A549 (cell line): ENCODE results near the gene SURF1. TPM values are rescaled to one million over a fixed set of nuclear protein-coding genes. Genes with fewer than 3 reads are reported as not detected.

Experiments used
- ATAC-seq, 2 experiments: fragments of 200-7000 bp in 1 of 2; fragments of >200 bp in 1 of 2; cut with Nextera tagmentation in 1 of 2; cut with Tn5 transposase in 1 of 2; 3 replicates each; pipeline versions ENCODE4 v1.8.0 to v1.9.1; 2018 to 2020; ENCODE audit warnings: mild to moderate bottlenecking in 1 of 2, moderate library complexity in 1 of 2
- CTCF ChIA-PET: fragments of 300-600 bp; sonication (Branson Sonifier 250); formaldehyde crosslinking; extraction: SDS; loops from one replicate; lab custom pipeline; 2021; ENCODE audit warnings: antibody characterized with exemption, inconsistent platforms; lab: Yijun Ruan, JAX
- POLR2A ChIA-PET: fragments of 350-600 bp; formaldehyde crosslinking; extraction: SDS; loops from one replicate; lab custom pipeline; 2021; ENCODE audit warnings: antibody characterized with exemption, inconsistent platforms; lab: Yijun Ruan, JAX
- DNase-seq, 2 experiments: peaks; one replicate each; pipeline versions ENCODE4 v3.0.0 to v3.0.0-alpha.2; 2011 to 2016; ENCODE audit warnings: low read depth in 1 of 2, low spot score in 1 of 2
- FAIRE-seq: peaks from 2 replicates; lab custom pipeline; 2011; peaks lifted over from hg19 to GRCh38; lab: Jason Lieb, UNC
- H3K27ac ChIP-seq, 2 experiments: fragments of >200 bp; sonication (Bioruptor Twin); formaldehyde crosslinking; 3 replicates each; pipeline ENCODE4 v1.5.1; 2016 to 2017
- H3K4me1 ChIP-seq: fragments of >200 bp; sonication (Bioruptor Twin); formaldehyde crosslinking; 3 replicates; pipeline ENCODE4 v1.6.1; 2016
- H3K4me2 ChIP-seq: fragments of >200 bp; sonication (Bioruptor Twin); formaldehyde crosslinking; 3 replicates; pipeline ENCODE4 v1.6.1; 2016
- H3K4me3 ChIP-seq: fragments of >200 bp; sonication (Bioruptor Twin); formaldehyde crosslinking; 3 replicates; pipeline ENCODE4 v1.5.1; 2016
- H3K9me3 ChIP-seq: fragments of >200 bp; sonication (Bioruptor Twin); formaldehyde crosslinking; 3 replicates; pipeline ENCODE4 v1.6.1; 2016
- ATOH8 ChIP-seq: fragments of 250-450 bp; sonication (Bioruptor Pico); IDR thresholded peaks from 2 replicates; pipeline ENCODE4 v1.5.0; 2020; ENCODE audit warnings: low read depth, mild to moderate bottlenecking, moderate library complexity
- BCL3 ChIP-seq: fragments of >200 bp; sonication (Bioruptor Twin); formaldehyde crosslinking; IDR thresholded peaks from 3 replicates; pipeline ENCODE4 v1.6.1; 2016
- CBX2 ChIP-seq: fragments of 200-600 bp; sonication (generic); IDR thresholded peaks from 2 replicates; pipeline ENCODE4 v1.6.1; 2016; ENCODE audit warnings: low read depth, mild to moderate bottlenecking, borderline replicate concordance
- CEBPB ChIP-seq, 2 experiments: fragments of >200 bp in 1 of 2; sonication (Bioruptor Twin) in 1 of 2; formaldehyde crosslinking in 1 of 2; IDR thresholded peaks; 2 replicates each; pipeline ENCODE4 v1.6.1; 2012 to 2016
- CHD4 ChIP-seq: fragments of 200-600 bp; sonication (generic); IDR thresholded peaks from 2 replicates; pipeline ENCODE4 v1.6.1; 2016; ENCODE audit warnings: antibody characterized with exemption, mild to moderate bottlenecking, borderline replicate concordance
- E2F6 ChIP-seq: IDR thresholded peaks from 2 replicates; pipeline ENCODE4 v1.6.1; 2012; ENCODE audit warnings: low read depth, borderline replicate concordance
- ELK1 ChIP-seq: fragments of 150-350 bp; IDR thresholded peaks from 2 replicates; pipeline ENCODE4 v1.6.1; 2014; ENCODE audit warnings: low read depth, mild to moderate bottlenecking, low read length
- FOXS1 ChIP-seq: fragments of 250-450 bp; sonication (Bioruptor Pico); IDR thresholded peaks from 2 replicates; pipeline ENCODE4 v1.5.0; 2020; ENCODE audit warnings: mild to moderate bottlenecking, moderate library complexity
- GATA3 ChIP-seq: IDR thresholded peaks from 2 replicates; pipeline ENCODE4 v1.6.1; 2012; ENCODE audit warnings: borderline replicate concordance
- HDAC2 ChIP-seq: fragments of 200-600 bp; sonication (generic); IDR thresholded peaks from 2 replicates; pipeline ENCODE4 v1.6.1; 2016
- HES2 ChIP-seq: fragments of >200 bp; sonication (Bioruptor Twin); formaldehyde crosslinking; IDR thresholded peaks from 2 replicates; pipeline ENCODE4 v1.6.1; 2016
- KDM5A ChIP-seq: fragments of 200-600 bp; sonication (generic); IDR thresholded peaks from 2 replicates; pipeline ENCODE4 v1.6.1; 2016; ENCODE audit warnings: antibody characterized with exemption, mild to moderate bottlenecking
- MAFK ChIP-seq: fragments of 450-650 bp; IDR thresholded peaks from 2 replicates; pipeline ENCODE4 v1.6.1; 2014; ENCODE audit not compliant: partially characterized antibody
- MYC ChIP-seq: IDR thresholded peaks from 2 replicates; pipeline ENCODE4 v1.6.1; 2012; ENCODE audit warnings: mild to moderate bottlenecking, inconsistent platforms, low read length, improper control_type of control experiment, borderline replicate concordance
- NR3C1 ChIP-seq: fragments of >200 bp; sonication (Bioruptor Twin); formaldehyde crosslinking; IDR thresholded peaks from 3 replicates; pipeline ENCODE4 v1.6.1; 2017
- PBX3 ChIP-seq: IDR thresholded peaks from 2 replicates; pipeline ENCODE4 v1.6.1; 2012
- RNF2 ChIP-seq: fragments of 200-600 bp; sonication (generic); IDR thresholded peaks from 2 replicates; pipeline ENCODE4 v1.6.1; 2016; ENCODE audit warnings: low read depth, mild to moderate bottlenecking, antibody characterized with exemption, moderate library complexity, borderline replicate concordance
- SMC3 ChIP-seq: fragments of >200 bp; sonication (Bioruptor Twin); formaldehyde crosslinking; IDR thresholded peaks from 3 replicates; pipeline ENCODE4 v1.6.1; 2018; ENCODE audit warnings: inconsistent platforms
- TP53 ChIP-seq: fragments of 250-450 bp; sonication (Bioruptor Pico); IDR thresholded peaks from 2 replicates; pipeline ENCODE4 v1.5.0; 2021; ENCODE audit warnings: mild to moderate bottlenecking, moderate library complexity
- USF2 ChIP-seq: fragments of 450-650 bp; IDR thresholded peaks from 2 replicates; pipeline ENCODE4 v1.6.1; 2014; ENCODE audit warnings: antibody characterized with exemption
- ZC3H11A ChIP-seq: fragments of 450-650 bp; IDR thresholded peaks from 2 replicates; pipeline ENCODE4 v1.6.1; 2014; ENCODE audit warnings: antibody characterized with exemption, mild to moderate bottlenecking
- WGBS: methylation state at CpG from one replicate; pipeline ENCODE4 v1.1.6; 2017; ENCODE audit errors: missing lambda C conversion rate; 5-methylcytosine and 5-hydroxymethylcytosine counted together
- polyA plus RNA-seq, 4 experiments: library from polyadenylated mRNA; depleted of rRNA in 3 of 4; stranded (reverse); fragments of >200 nt; fragmentation: RNase III in 1 of 4; extraction: RNeasy Plus Mini Kit Qiagen cat#74134 plus additional on column Dnase treatment in 1 of 4; gene quantifications; 2 replicates in 3 of 4; 3 replicates in 1 of 4; pipeline ENCODE4 v1.2.3, GENCODE V29; 2011 to 2017

The SURF1 gene
- polyA plus RNA-seq, 2 of the 4 experiments (the other 2 are of a cell fraction): 28.6 to 47.5 TPM

- POLR2A ChIA-PET: interaction anchor here (1.1 kb wide), 1 partner anchor 15 kb away, joined by 3 read pairs; no protein-coding TSS in a partner anchor
- H3K4me3 ChIP-seq: no peak overlapping the region
- WGBS: 96% methylated on average over 5 of the region's 11 CpGs
- ATAC-seq (no peak), DNase-seq (no peak), FAIRE-seq (no peak)
- H3K4me2 ChIP-seq: no peak overlapping the region
- CTCF ChIA-PET: interaction anchor here (0.6 to 3.2 kb wide), 7 partner anchors 8 to 234 kb away, joined by 3 to 16 read pairs (median 5); no protein-coding TSS in a partner anchor
- no peaks in the 10 kb centered on the region for H3K9me3 ChIP-seq
- H3K27ac ChIP-seq: no peak overlapping the region
- TF ChIP-seq TP53 (CRISPR knock-in tag) (no peak), NR3C1 (no peak), MYC (no peak), GATA3 (no peak), RNF2 (no peak), SMC3 (no peak), HDAC2 (no peak), E2F6 (no peak), BCL3 (no peak), ELK1 (no peak), CHD4 (no peak), FOXS1 (CRISPR knock-in tag) (no peak), HES2 (no peak)
- H3K4me1 ChIP-seq: peaks cover 10% of the 10 kb centered on the region; the same call in 1 of the 3 replicates
Measured at GRCh38 chr9:133366435-133366834, 10.1 kb upstream of the SURF1 start.

GRCh38 chr9:133362359-133363044 lies 6.2 kb upstream of the SURF1 start:
- no peaks in the 10 kb centered on the region for H3K9me3 ChIP-seq
- no peak for TF ChIP-seq ELK1
- no peak for TF ChIP-seq FOXS1 (CRISPR knock-in tag)
- no peak for TF ChIP-seq CBX2
- no peak for TF ChIP-seq PBX3
- TF ChIP-seq TP53 (CRISPR knock-in tag): no peak
- no peak for TF ChIP-seq KDM5A
- TF ChIP-seq MAFK: no peak
- TF ChIP-seq ATOH8 (CRISPR knock-in tag): no peak
- no peak for TF ChIP-seq USF2
- TF ChIP-seq ZC3H11A: no peak
- TF ChIP-seq CEBPB (IDR thresholded peaks at IDR 0.05): no peak
- no peak for TF ChIP-seq SMC3
- no peak for TF ChIP-seq CHD4
- peaks cover 5% of the 10 kb centered on the region; the same call in 1 of the 3 replicates for H3K4me1 ChIP-seq
- FAIRE-seq (no peak), DNase-seq (no peak), ATAC-seq (no peak)
- 91% methylated on average over 13 of the region's 15 CpGs for WGBS
- H3K4me2 ChIP-seq: no peak overlapping the region
- CTCF ChIA-PET: interaction anchor here (0.6 to 2.2 kb wide), 9 partner anchors 8 to 215 kb away, joined by 3 to 9 read pairs (median 4); partner anchors contain the start of genes MED22 and RPL7A
- POLR2A ChIA-PET: interaction anchor here (0.8 to 1.4 kb wide), 2 partner anchors 14 to 15 kb away, joined by 3 to 8 read pairs; partner anchors contain the start of genes MED22 and RPL7A
- H3K27ac ChIP-seq: no peak overlapping the region
- H3K4me3 ChIP-seq: no peak overlapping the region
